ENCODE results near the gene THADA.

DNA sequence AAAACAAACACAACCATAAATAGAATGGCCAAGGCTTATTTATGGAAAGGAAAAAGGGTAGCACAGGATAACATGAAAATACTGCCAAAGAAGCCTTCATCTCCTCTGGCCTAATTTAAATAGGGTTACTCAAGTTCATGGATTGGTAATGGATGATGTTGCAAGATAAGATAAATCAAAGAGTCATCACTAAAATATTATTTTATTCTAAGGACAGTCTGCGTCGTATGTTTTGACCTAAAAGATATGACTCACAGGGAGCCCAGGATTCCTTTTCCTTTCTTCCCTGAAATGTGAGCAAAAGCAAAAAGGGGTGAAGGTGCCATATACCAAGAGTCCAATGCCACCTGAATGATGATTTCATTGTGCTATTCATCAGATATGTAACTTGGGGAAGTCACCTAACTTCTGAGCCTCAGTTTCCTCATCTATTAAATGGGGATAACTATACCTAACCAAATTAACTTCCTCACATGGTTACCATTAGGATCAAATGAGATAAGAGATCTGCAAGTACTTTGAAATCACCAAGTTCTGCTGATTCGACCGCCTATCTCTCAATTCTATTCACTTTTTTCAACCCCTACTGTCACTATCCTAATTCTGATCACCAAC lies 137.7 kb downstream of the THADA start:
- no peak for TF ChIP-seq EZH2phosphoT487 (conservative IDR thresholded peaks at IDR 0.05; ENCODE audit: low read length)
- TF ChIP-seq, protein P1, sequence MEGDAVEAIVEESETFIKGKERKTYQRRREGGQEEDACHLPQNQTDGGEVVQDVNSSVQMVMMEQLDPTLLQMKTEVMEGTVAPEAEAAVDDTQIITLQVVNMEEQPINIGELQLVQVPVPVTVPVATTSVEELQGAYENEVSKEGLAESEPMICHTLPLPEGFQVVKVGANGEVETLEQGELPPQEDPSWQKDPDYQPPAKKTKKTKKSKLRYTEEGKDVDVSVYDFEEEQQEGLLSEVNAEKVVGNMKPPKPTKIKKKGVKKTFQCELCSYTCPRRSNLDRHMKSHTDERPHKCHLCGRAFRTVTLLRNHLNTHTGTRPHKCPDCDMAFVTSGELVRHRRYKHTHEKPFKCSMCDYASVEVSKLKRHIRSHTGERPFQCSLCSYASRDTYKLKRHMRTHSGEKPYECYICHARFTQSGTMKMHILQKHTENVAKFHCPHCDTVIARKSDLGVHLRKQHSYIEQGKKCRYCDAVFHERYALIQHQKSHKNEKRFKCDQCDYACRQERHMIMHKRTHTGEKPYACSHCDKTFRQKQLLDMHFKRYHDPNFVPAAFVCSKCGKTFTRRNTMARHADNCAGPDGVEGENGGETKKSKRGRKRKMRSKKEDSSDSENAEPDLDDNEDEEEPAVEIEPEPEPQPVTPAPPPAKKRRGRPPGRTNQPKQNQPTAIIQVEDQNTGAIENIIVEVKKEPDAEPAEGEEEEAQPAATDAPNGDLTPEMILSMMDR (IDR thresholded peaks at IDR 0.05; ENCODE audit: insufficient read depth, low read length, poor library complexity, severe bottlenecking): no peak
